ENCODE data around the gene MYO1H. TPM values are rescaled to one million over a fixed set of nuclear protein-coding genes. Genes with fewer than 3 reads are reported as not detected.

Gene MYO1H
- not detected for total RNA-seq

GRCh38 chr12:109347589-109347988 lies at the start of gene MYO1H:
MYO1H (plus strand) TSS chr12:109347900; CDS start chr12:109347961, 61 bp downstream.
- no peaks in the 10 kb centered on the region for H3K4me1 ChIP-seq
- peak; percentile 37 for DNase-seq (ENCODE audit: extremely low spot score)

GRCh38 chr12:109299849-109300248 lies 47.9 kb upstream of the MYO1H start:
- Histone ChIP-seq H3K4me1 (peaks cover 0 to 8% (median 0%) of the 10 kb centered on the region in 4 donors), H3K27ac (replicated peaks in 1 of 4) (no peak overlapping the region), H3K36me3 (no peaks in the 10 kb centered on the region), H3K4me3 (no peak overlapping the region), H3K27me3 (no peaks in the 10 kb centered on the region), H3K9me3 (no peaks in the 10 kb centered on the region)
- TF ChIP-seq POLR2AphosphoS5 (IDR thresholded peaks at IDR 0.05) (no peak), CTCF (IDR thresholded peaks at IDR 0.05) (no peak), EP300 (IDR thresholded peaks at IDR 0.05) (no peak), POLR2A (IDR thresholded peaks at IDR 0.05; ENCODE audit: low read depth) (no peak)
- no peak for DNase-seq (ENCODE audit: extremely low spot score)
- 92% methylated on average over 7 of the region's 7 CpGs for WGBS
- intact Hi-C loops (cut with DNase I): no loop called here

More at GRCh38 chr12:109347589-109347988, at the start of gene MYO1H:
- intact Hi-C loops (cut with DNase I): no loop called here
- Histone ChIP-seq H3K36me3 (no peaks in the 10 kb centered on the region), H3K27ac (replicated peaks in 1 of 4) (no peak within 1 kb of the TSS), H3K9me3 (no peaks in the 10 kb centered on the region), H3K4me3 (no peak within 1 kb of the TSS), H3K27me3 (no peaks in the 10 kb centered on the region)
- WGBS: 86% methylated on average over 8 of the region's 8 CpGs
- TF ChIP-seq EP300 (IDR thresholded peaks at IDR 0.05) (no peak), CTCF (IDR thresholded peaks at IDR 0.05) (no peak), POLR2AphosphoS5 (IDR thresholded peaks at IDR 0.05) (no peak), POLR2A (IDR thresholded peaks at IDR 0.05; ENCODE audit: low read depth) (no peak)

- peaks cover 0 to 8% (median 0%) of the 10 kb centered on the region in 4 donors for H3K4me1 ChIP-seq
Measured at GRCh38 chr12:109301643-109302168, 46.0 kb upstream of the MYO1H start.

GRCh38 chr12:109302358-109302757 lies 45.3 kb upstream of the MYO1H start:
- intact Hi-C loops (cut with DNase I): no loop called here
- Histone ChIP-seq H3K9me3 (no peaks in the 10 kb centered on the region), H3K27me3 (peaks cover 0 to 20% (median 0%) of the 10 kb centered on the region in 4 donors), H3K27ac (replicated peaks in 1 of 4) (no peak overlapping the region), H3K36me3 (no peaks in the 10 kb centered on the region), H3K4me1 (peaks cover 0 to 8% (median 0%) of the 10 kb centered on the region in 4 donors), H3K4me3 (no peak overlapping the region)
- no peak for DNase-seq (ENCODE audit: extremely low spot score)
- TF ChIP-seq POLR2A (IDR thresholded peaks at IDR 0.05; ENCODE audit: low read depth) (no peak), POLR2AphosphoS5 (IDR thresholded peaks at IDR 0.05) (no peak), CTCF (IDR thresholded peaks at IDR 0.05) (no peak), EP300 (IDR thresholded peaks at IDR 0.05) (no peak)
- WGBS: 76% methylated on average over 2 of the region's 2 CpGs

More at GRCh38 chr12:109301643-109302168, 46.0 kb upstream of the MYO1H start:
- no peaks in the 10 kb centered on the region for H3K36me3 ChIP-seq
- DNase-seq (ENCODE audit: extremely low spot score): no peak
- H3K27ac ChIP-seq (replicated peaks in 1 of 4): no peak overlapping the region
- peaks cover 0 to 13% (median 0%) of the 10 kb centered on the region in 4 donors for H3K27me3 ChIP-seq
- H3K9me3 ChIP-seq: no peaks in the 10 kb centered on the region
- intact Hi-C loops (cut with DNase I): no loop called here
- H3K4me3 ChIP-seq: no peak overlapping the region
- TF ChIP-seq POLR2AphosphoS5 (IDR thresholded peaks at IDR 0.05): no peak
- TF ChIP-seq EP300 (IDR thresholded peaks at IDR 0.05): no peak
- no peak for TF ChIP-seq POLR2A (IDR thresholded peaks at IDR 0.05; ENCODE audit: low read depth)
- no peak for TF ChIP-seq CTCF (IDR thresholded peaks at IDR 0.05)
- 90% methylated on average over 3 of the region's 3 CpGs for WGBS

- Histone ChIP-seq H3K4me3 (no peak overlapping the region), H3K9me3 (no peaks in the 10 kb centered on the region), H3K27me3 (peaks cover 0 to 24% (median 0%) of the 10 kb centered on the region in 4 donors), H3K4me1 (peaks cover 0 to 8% (median 0%) of the 10 kb centered on the region in 4 donors), H3K27ac (replicated peaks in 1 of 4) (no peak overlapping the region), H3K36me3 (no peaks in the 10 kb centered on the region)
- intact Hi-C loops (cut with DNase I): no loop called here
- TF ChIP-seq POLR2AphosphoS5 (IDR thresholded peaks at IDR 0.05): no peak
- no peak for TF ChIP-seq POLR2A (IDR thresholded peaks at IDR 0.05; ENCODE audit: low read depth)
- TF ChIP-seq CTCF (IDR thresholded peaks at IDR 0.05): no peak
- TF ChIP-seq EP300 (IDR thresholded peaks at IDR 0.05): no peak
- no peak for DNase-seq (ENCODE audit: extremely low spot score)
- WGBS: 81% methylated on average over 5 of the region's 5 CpGs
Measured at GRCh38 chr12:109302770-109303169, 44.9 kb upstream of the MYO1H start.
